ENCODE data around the gene CCDC57. TPM values are rescaled to one million over a fixed set of nuclear protein-coding genes. Genes with fewer than 3 reads are reported as not detected.

Gene CCDC57
- total RNA-seq, 1 donor from 2014 or later, result 40.7 TPM

DNA sequence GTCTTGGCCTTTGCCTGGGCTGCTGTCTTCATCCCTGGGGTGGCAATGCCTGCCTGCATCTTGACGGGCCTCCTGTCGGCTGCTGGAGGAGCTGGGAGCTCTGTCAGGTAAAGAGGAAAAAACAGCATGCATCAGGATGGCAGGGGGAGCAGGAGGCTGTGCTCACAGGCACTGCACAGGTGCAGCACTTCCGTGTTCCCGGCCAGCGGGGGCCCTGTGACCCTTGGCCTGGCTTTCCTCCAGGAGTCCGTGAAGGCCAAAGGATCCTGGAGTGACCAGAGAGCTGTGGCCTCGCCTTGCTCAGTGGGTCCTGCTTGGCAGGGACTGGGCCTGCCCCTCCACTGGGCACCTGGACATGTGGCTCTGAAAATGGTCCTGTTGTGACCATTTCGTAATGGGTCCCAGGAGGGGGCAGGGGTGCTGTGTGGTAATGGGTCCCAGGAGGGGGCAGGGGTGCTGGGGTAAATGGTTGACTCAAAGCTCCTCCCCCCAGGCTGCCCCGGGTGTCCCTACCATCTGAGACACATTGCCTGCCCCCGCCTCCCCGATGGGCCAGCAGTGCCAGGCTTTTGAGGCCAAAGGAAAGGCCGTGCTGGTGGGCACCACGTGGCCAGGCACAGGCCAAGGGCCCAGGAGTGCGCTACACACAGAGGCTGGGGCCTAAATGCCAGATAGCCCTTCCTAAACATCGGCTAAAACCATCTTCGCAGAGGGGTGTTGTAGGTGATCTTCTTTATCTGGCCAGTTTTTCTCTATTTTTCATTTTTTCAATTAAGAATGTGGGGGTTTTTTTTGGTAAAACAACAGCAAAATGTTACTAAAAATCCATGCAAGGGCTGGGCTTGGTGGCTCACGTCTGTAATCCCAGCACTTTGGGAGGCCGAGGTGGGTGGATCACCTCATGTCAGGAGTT, 110.6 kb downstream of the CCDC57 start:
- Mint-ChIP-seq H3K27ac (ENCODE audit: unreplicated experiment) (no peak overlapping the region), H3K36me3 (ENCODE audit: unreplicated experiment) (no peaks in the 10 kb centered on the region), H3K4me3 (ENCODE audit: unreplicated experiment) (peak overlapping the region; percentile 59), H3K4me1 (ENCODE audit: low read depth, unreplicated experiment) (peaks cover 7% of the 10 kb centered on the region), H3K27me3 (ENCODE audit: unreplicated experiment) (peaks cover 11% of the 10 kb centered on the region), H3K9me3 (ENCODE audit: unreplicated experiment) (peaks cover 13% of the 10 kb centered on the region)
- DNase-seq, result no peak
- TF ChIP-seq, protein P1, sequence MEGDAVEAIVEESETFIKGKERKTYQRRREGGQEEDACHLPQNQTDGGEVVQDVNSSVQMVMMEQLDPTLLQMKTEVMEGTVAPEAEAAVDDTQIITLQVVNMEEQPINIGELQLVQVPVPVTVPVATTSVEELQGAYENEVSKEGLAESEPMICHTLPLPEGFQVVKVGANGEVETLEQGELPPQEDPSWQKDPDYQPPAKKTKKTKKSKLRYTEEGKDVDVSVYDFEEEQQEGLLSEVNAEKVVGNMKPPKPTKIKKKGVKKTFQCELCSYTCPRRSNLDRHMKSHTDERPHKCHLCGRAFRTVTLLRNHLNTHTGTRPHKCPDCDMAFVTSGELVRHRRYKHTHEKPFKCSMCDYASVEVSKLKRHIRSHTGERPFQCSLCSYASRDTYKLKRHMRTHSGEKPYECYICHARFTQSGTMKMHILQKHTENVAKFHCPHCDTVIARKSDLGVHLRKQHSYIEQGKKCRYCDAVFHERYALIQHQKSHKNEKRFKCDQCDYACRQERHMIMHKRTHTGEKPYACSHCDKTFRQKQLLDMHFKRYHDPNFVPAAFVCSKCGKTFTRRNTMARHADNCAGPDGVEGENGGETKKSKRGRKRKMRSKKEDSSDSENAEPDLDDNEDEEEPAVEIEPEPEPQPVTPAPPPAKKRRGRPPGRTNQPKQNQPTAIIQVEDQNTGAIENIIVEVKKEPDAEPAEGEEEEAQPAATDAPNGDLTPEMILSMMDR (IDR thresholded peaks at IDR 0.05; ENCODE audit: partially characterized antibody, unreplicated experiment), result no peak

DNA sequence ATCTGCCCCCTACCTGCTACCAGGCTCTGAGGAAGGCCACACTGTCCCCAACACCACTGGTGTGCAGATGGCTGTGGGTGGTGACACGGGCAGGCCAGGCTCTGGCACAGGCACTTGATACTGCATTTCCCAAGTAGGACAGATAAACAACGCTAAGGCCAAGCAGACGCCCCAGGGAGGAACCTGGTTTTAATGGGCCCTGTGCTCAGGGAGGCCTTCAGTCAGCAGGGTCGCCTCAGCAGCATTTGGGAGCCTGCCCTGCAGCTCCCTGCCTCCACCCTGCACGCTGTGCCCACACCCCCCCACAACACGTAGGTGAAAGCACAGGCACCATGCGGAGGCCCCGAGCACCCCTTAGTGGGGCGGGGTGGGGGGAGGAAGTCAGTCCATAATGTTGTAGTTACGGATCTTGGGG, 111.3 kb downstream of the CCDC57 start:
- no peak for DNase-seq
- Mint-ChIP-seq H3K27ac (ENCODE audit: unreplicated experiment) (no peak overlapping the region), H3K4me3 (ENCODE audit: unreplicated experiment) (no peak overlapping the region), H3K9me3 (ENCODE audit: unreplicated experiment) (peaks cover 12% of the 10 kb centered on the region), H3K4me1 (ENCODE audit: low read depth, unreplicated experiment) (peaks cover 4% of the 10 kb centered on the region), H3K27me3 (ENCODE audit: unreplicated experiment) (peaks cover 11% of the 10 kb centered on the region), H3K36me3 (ENCODE audit: unreplicated experiment) (no peaks in the 10 kb centered on the region)
- TF ChIP-seq, protein P1 (IDR thresholded peaks at IDR 0.05; ENCODE audit: partially characterized antibody, unreplicated experiment), result no peak

DNA sequence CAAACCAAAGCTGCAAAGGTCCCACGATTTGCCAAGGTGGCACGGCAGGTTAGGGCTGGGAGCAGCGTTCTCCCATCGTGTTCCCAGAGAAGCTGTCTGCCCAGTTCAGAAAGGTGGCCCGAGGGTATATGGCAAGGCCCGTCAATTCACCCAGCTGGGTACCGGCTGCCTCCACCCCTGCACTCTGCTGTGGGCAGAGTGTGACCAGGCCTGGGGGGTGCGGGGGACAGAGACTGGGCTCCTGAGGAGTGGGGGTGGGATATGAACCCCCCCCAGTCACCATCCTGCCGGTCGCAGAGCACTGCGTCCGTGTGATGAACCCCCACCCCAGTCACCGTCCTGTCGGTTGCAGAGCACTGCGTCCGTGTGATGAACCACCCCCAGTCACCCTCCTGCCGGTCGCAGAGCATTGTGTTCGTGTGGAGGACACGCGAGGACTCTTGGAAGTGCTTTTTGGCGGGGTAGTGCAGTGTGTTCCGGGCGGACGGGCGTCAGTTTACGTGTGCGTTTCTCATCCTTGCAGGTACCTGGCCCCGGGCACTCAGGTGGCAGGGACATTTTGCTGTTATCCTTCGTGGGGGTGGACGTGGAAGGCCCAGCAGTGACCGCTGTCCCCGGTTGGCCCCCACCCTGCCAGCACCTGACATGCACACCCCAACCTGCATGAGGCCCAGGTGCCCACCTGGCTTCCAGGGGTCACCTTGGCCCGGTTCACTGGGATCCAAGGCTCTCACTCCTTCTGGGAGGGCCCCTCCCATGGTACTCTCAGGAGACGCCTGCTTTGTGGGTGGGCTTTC, 111.9 kb downstream of the CCDC57 start:
- no peak overlapping the region for H3K27ac Mint-ChIP-seq (ENCODE audit: unreplicated experiment)

DNA sequence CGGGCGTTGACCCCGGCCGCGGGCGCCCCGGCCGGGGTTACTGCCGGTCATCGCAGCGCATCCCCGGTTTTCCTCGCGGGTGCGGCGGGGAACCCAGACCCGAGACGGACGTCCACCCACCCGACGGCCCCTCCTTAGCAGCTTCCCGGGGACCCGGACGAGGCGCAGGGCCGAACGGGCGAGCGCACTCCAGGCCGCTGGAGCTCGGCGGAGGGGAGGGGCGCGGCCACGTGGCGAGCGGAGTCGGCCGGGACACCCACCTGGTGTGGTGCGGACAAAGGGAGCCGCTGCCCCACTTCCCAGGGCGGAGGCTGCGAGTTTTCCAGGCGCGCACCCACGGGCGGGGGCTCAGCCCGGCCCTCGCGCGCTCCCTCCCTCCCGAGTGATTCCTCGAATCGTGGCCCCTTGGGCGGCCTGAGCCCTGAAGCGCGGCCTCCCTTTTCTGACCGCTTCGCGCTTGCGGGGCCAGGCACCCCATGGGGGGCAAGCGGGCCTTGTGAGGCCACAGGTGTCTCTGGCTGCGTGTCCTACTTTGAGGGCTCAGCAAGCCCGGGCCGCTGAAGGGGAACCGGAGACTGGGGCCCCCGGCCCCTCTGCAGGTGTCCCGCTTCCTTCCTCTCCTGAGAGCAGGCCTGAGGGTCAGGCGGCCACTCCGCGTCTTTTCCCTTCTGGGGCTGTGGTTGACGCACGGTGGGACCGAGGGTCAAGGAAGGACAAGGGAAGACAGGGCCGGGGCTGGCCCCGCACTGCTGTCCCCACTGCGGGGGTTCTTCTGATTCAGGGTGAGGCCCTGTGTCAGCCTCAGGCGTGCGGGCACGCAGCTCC, 113.5 kb downstream of the CCDC57 start:
- Mint-ChIP-seq H3K27me3 (ENCODE audit: unreplicated experiment) (peaks cover 7% of the 10 kb centered on the region), H3K27ac (ENCODE audit: unreplicated experiment) (peak overlapping the region; percentile 80), H3K36me3 (ENCODE audit: unreplicated experiment) (no peaks in the 10 kb centered on the region), H3K4me1 (ENCODE audit: low read depth, unreplicated experiment) (peaks cover 5% of the 10 kb centered on the region), H3K4me3 (ENCODE audit: unreplicated experiment) (peak overlapping the region; percentile 75), H3K9me3 (ENCODE audit: unreplicated experiment) (peaks cover 10% of the 10 kb centered on the region)
- DNase-seq, result no peak
- TF ChIP-seq, protein P1 (IDR thresholded peaks at IDR 0.05; ENCODE audit: partially characterized antibody, unreplicated experiment), result no peak

More for the DNA sequence above, 111.9 kb downstream of the CCDC57 start:
- H3K9me3 Mint-ChIP-seq (ENCODE audit: unreplicated experiment), result peaks cover 10% of the 10 kb centered on the region
- DNase-seq, result no peak
- peaks cover 11% of the 10 kb centered on the region for H3K27me3 Mint-ChIP-seq (ENCODE audit: unreplicated experiment)
- TF ChIP-seq, protein P1 (IDR thresholded peaks at IDR 0.05; ENCODE audit: partially characterized antibody, unreplicated experiment), result no peak
- H3K36me3 Mint-ChIP-seq (ENCODE audit: unreplicated experiment), result no peaks in the 10 kb centered on the region
- peaks cover 5% of the 10 kb centered on the region for H3K4me1 Mint-ChIP-seq (ENCODE audit: low read depth, unreplicated experiment)
- H3K4me3 Mint-ChIP-seq (ENCODE audit: unreplicated experiment), result no peak overlapping the region
